Stimulated activated CD4-positive, alpha-beta T cell treated with anti-CD3 and anti-CD28 coated beads, Interleukin-2, amount 100 ng/mL, for 4 hours (primary cell): ENCODE results near the gene PITPNC1.

Experiments
- DNase-seq: peaks from one replicate; pipeline ENCODE4 v3.0.0-alpha.2; 2020; ENCODE audit warnings: low read depth

Gene PITPNC1

GRCh38 chr17:67434061-67434525, 57.0 kb downstream of the PITPNC1 start:
- peak; percentile 28 for DNase-seq

GRCh38 chr17:67435122-67435521, 58.0 kb downstream of the PITPNC1 start:
- no peak for DNase-seq

GRCh38 chr17:67435786-67436185, 58.7 kb downstream of the PITPNC1 start:
- DNase-seq: no peak

- no peak for DNase-seq
Observed at GRCh38 chr17:67436233-67436632, 59.2 kb downstream of the PITPNC1 start.

- no peak for DNase-seq
Observed at GRCh38 chr17:67438667-67439066, 61.6 kb downstream of the PITPNC1 start.

GRCh38 chr17:67439269-67439668, 62.2 kb downstream of the PITPNC1 start:
- DNase-seq: no peak

- DNase-seq: no peak
Observed at GRCh38 chr17:67440277-67441051, 63.4 kb downstream of the PITPNC1 start.

GRCh38 chr17:67441052-67441895, 64.2 kb downstream of the PITPNC1 start:
- DNase-seq: peak; percentile 77

- DNase-seq: no peak
Observed at GRCh38 chr17:67441896-67442219, 64.8 kb downstream of the PITPNC1 start.

GRCh38 chr17:67442787-67443624, 65.9 kb downstream of the PITPNC1 start:
- no peak for DNase-seq

GRCh38 chr17:67443931-67444595, 67.0 kb downstream of the PITPNC1 start:
- DNase-seq: no peak

GRCh38 chr17:67448449-67448848, 71.4 kb downstream of the PITPNC1 start:
- DNase-seq: no peak

- no peak for DNase-seq
Observed at GRCh38 chr17:67449065-67449464, 72.0 kb downstream of the PITPNC1 start.

GRCh38 chr17:67449845-67450755, 73.0 kb downstream of the PITPNC1 start:
- no peak for DNase-seq

- no peak for DNase-seq
Observed at GRCh38 chr17:67452681-67453554, 75.8 kb downstream of the PITPNC1 start.

GRCh38 chr17:67456103-67456502, 79.0 kb downstream of the PITPNC1 start:
- DNase-seq: no peak

- DNase-seq: no peak
Observed at GRCh38 chr17:67456889-67457288, 79.8 kb downstream of the PITPNC1 start.

- DNase-seq: no peak
Observed at GRCh38 chr17:67458203-67458602, 81.1 kb downstream of the PITPNC1 start.

GRCh38 chr17:67459985-67460384, 82.9 kb downstream of the PITPNC1 start:
- DNase-seq: no peak
